ENCODE data around the gene NDUFB6. TPM values are rescaled to one million over a fixed set of nuclear protein-coding genes. Genes with fewer than 3 reads are reported as not detected.
"Not testable (repeated sequence)": the region's sequence is repeated elsewhere in the genome, so short reads cannot be mapped to it uniquely, and the experiment has no call there.

NDUFB6 gene
- 12.4 TPM for total RNA-seq

DNA sequence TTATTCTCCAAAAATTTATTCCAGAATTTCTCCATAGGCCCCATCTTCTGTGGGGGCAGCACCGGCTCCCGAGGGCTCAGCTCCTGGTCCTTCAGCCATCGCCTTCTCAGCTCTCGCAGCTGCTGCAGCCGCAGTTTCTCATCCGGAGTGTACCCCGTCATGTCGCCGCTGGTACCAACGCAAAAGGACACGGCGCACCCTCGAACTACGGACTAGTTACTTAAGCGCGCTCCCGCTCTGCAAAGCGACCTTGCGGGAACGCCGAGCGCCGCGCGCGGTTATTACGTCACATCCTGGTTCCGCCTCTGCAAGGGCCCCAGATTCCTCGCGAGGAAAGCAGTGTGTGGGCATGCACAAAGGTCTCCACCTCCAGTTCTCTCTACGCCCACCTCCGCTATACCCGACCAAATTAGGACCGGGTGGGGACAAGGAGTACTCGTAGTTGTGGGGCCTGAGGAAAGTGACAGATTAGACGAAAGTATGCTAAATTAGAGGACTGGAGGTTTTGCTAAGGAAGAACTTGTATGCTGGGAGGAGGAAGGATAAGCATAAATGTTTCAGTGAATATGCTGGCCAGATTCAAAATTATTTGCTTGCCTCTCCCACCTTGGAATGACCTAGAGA, at the start of gene NDUFB6:
TSS of gene NDUFB6 (minus strand) at position 260 of the 624 bp plus-strand sequence. CDS start at position 161, 99 bp downstream.
- peak; percentile 96 to 97 (median 96) for DNase-seq (ENCODE audit: low read depth in 2 of 3, low spot score in 2 of 3)

DNA sequence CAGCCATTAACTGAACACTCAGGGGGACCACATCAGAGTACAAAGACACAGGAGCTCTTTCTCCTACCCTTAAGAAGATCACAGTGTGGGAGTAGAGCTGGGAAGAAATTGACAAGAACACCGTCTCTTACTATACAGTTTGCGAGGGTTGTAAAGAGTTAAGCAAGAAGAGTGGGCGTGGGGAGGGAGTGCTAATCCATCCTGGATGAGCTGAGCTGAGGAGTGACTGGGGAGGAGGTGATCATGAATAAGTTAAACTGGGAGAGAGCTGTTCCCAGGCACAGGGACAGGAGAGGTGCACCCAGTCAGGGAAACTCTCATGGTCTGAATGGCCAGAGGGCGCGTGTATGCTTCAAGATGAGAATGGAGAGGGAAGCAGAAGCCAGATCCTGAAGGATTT, 45.3 kb upstream of the NDUFB6 start:
- DNase-seq (ENCODE audit: low read depth in 2 of 3, low spot score in 2 of 3): no peak

DNA sequence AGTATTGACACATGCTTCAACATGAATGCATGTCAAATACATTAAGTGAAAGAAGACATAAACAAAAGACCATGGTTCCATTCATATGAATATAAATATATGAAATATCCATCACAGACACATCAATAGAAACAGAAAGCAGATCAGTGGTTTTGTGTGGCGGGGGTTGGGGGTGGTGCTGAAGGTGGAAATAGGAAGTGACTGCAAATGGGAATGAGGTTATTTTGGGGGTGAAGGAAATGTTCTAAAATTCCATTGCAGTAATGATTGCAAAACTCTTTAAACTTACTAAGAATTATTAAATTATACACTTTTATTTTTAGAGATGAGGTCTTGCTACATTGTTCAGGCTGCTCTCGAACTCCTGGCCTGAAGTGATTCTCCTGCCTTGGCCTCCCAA, 33.9 kb upstream of the NDUFB6 start:
- DNase-seq (ENCODE audit: low read depth in 2 of 3, low spot score in 2 of 3): no peak

DNA sequence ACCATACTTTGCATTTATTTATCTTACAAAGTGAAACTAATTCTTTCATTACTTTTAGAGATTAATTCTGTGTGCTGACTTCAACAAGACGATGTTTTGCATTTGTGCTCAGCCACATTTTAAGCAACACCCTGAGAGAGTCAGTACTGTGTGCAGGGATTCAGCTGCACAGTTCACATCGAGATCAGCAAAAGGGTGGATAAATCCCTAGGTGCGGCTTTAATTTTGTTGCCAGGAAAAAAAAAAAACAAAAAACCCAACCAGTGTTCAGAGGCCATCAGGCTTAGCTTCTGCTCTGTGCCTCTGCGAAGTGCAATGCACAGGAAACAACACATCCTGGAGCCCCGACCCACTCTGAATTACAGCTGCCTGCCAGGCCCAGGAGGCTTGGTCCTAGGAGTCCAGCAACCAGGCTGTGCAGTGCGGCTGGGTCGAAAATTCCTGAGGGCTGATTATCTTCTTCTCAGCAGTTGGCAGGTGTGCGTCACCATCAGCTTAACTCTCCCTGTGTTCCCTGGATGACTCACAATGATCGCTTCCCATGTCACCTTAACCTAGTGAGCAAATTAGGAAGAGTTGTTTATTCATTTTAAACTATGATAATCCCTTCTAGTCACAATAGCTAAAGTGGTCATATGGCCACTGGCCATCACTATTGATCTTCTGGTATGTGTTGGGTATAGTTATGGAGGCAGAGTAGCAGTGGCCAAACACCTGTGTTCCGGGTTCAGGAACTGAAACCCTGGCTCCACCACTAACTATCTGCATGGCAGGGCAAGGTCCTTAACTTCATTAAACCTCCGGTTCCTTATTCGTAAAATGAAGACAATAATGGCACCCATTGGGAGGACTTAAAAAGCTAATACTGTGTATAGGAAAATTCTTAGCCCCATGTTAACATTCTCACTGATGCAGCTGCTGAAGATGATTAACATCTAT, 31.2 kb upstream of the NDUFB6 start:
- no peak for DNase-seq (ENCODE audit: low read depth in 2 of 3, low spot score in 2 of 3)

DNA sequence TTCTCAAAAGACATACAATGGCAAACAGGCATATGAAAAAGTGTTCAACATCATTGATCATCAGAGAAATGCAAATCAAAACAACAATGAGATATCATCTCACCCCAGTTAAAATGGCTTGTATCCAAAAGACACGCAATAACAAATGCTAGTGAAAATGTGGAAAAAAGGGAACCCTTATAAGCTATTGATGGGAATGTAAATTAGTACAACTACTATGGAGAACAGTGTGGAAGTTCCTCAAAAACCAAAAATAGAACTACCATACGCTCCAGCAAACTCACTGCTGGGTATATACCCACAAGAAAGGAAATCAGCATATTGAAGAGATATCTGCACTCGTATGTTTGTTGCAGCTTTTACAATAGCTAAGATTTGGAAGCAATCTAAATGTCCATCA, 26.1 kb upstream of the NDUFB6 start:
- not testable (repeated sequence) for DNase-seq (ENCODE audit: low read depth in 2 of 3, low spot score in 2 of 3)

DNA sequence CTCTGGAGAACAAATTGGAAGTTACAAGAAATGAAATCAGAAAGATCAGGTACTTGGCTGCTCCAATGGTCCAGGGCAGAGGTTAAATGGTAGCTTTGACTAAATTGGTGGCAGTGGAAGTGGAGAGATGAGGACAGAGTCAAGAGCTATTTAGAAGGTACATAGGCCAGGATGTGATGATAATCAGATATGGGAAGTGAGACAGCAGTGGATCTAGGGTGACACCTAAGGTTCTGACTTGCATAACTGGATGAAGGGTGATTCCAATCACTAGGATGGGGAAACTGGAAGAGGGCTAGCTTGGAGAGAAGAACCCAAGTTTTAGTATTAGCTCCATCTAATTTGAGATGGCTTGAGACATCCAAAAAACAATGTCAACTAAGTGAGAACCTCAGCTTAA, 24.0 kb upstream of the NDUFB6 start:
- DNase-seq (ENCODE audit: low read depth in 2 of 3, low spot score in 2 of 3): no peak

DNA sequence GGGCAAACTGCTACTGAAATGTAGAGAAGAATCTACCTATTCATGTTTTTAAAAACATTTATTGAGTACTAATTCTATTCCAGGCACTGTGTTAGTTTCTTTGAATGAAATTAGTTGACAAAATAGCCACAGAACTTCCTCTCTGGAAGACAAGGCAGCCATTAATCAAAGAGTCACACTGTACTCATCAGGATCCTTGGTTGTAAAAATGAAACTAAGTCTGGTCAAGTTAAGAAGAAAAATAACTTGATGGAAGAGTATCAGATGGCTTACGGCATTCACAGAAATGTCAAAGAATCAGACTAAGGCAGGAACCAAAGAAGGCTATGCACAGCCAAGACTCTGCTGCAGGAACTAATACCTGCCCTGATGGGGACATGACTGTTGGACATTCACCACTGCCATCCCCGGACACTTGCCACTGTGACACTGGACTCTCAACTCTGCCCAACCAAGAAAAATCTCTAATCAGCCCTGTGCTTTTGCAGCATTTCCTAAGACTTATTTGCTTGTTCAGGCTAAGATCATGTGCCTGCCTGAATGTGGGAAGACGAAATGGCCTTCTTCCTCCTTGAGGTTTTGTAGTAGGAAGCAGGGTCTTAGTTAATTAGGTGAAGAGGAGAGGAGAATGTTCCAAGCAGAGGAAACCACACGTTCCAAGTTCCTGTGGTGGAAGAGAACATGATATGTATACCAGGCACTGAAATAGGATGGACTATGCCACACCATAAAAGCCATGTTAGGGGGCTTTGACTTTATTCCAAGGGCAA, 23.3 kb upstream of the NDUFB6 start:
- no peak for DNase-seq (ENCODE audit: low read depth in 2 of 3, low spot score in 2 of 3)

DNA sequence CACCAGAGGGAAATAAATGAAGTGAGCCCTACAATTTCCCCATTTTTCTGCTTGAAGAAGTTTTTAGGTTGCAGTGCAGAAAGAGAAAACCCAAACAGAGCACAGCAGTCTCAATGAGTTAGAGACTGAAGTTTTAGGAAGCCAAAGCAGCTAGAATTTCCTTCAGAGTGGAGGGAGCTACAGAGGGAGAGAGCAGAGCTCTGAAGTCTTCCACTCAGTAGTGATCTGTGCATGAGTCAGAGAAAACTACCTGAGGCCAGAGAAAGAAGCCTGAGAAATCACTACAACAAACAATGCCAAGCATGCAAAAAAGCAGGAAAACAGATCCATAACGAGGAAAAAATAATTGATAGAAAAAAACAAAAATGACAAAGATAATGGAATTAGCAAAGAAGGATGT, 17.9 kb upstream of the NDUFB6 start:
- no peak for DNase-seq (ENCODE audit: low read depth in 2 of 3, low spot score in 2 of 3)

DNA sequence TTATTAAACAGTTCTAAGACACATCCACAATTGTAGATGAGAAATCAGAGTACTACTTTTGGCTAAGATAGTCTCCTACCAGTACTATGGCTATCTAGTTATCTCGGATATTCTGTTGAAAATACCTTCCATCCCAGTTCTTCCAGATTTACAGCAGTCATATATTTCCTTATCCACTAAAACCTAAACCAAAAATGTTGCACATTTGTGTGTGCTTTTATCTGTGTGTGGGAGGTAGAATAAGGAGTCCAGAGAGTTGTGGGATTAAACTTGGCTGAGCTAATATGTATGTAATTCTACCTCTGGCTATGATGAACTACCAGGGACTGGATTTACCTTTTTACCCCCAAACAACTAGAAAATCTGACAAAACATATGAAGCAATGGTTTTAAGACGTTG, 17.5 kb upstream of the NDUFB6 start:
- DNase-seq (ENCODE audit: low read depth in 2 of 3, low spot score in 2 of 3): no peak

DNA sequence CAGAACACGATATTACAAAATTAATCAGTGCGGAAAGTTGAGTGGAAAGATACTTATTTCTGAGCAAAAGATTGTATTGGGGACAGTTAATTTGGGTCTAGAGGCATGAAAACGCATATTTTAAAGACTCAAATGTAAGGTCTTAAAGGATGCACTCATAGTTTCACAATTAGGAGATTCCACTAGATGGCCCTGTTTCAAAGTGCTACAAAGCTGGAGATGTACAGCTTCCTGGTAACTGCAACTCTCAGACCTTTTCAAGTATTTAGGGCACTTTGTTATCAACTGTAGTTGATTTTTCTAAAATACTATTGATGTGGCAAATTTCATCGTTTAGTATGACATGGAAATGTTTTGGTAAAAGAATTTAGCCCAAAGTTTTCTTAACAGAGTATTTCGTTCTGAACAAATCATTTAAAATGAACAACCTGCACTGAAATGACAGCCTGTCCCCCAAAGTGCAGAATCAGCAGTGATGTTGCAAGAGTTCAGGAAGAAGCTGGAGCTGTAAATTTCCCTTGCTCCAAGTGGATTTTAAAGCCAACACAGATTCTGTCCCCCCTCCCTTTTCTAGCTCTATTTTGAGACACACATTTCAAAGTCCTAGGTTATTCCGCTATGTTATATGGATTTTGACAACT, 16.2 kb upstream of the NDUFB6 start:
- DNase-seq (ENCODE audit: low read depth in 2 of 3, low spot score in 2 of 3): peak in 2 of 3 donors; percentile 16 to 60

DNA sequence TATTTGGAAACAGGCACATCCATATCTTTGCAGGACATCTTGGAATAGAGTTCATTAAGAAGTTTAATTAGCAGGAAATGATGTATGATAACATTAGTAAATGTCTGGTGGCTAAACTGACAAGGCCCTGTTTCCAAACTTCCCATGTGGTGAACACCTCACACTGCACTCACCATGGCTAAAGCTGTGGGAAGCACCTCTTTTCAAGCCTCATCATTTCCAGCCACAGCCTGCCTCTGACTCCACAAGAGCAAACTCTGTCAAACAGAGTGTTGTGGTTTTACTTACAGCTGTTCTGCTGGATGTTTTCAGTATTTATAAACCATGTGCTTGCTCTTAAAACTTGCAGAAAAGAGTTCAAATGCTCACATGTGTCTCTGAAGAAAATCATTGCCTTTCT, 14.9 kb upstream of the NDUFB6 start:
- DNase-seq (ENCODE audit: low read depth in 2 of 3, low spot score in 2 of 3): no peak

DNA sequence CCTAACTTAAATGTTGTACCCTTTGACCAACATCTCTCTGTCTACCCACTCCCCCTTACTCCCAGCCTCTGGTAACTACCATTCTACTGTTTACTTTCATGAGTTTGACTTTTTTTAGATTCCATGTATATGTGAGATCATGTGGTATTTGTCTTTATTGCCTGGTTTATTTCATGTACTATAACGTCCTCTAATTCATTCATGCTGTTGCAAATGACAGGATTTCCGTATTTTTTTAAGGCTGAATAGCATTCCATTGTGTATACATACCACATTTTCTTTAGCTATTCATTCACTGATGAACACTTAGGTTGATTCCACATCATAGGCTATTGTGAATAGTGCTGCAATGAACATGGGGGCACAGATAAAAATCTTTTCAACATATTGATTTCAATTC, 11.8 kb upstream of the NDUFB6 start:
- DNase-seq (ENCODE audit: low read depth in 2 of 3, low spot score in 2 of 3): no peak

DNA sequence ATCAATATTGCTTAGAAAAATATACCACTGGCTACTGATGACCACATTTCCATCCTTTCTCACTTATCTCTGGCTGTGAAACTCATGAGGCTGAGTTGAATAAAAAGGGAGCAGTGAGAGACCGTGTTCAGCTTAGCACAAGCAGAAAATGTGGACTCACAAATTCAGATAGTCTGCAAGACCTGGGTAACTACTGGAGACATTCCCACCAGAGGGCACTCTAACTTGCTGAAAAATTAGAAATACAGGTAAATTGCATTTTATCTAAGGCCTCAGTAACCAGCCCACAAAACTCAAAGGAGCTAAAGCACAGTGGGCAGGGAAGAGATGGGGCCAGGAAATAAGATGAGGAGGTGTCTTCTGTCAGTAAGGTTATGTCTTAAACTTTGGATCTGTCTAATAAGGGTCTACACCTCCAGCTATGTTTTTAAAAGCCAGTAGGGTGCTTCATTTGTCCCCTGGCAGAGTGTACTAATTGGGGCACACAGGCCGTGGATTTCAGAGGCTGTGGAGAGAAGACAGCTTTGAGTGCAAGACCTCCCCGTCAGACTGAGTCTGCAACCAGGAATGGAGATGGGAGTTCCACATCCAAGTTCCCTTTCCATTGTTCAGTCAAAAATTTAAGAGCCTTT, 8.7 kb upstream of the NDUFB6 start:
- peak in 2 of 3 donors; percentile 55 to 79 for DNase-seq (ENCODE audit: low read depth in 2 of 3, low spot score in 2 of 3)

DNA sequence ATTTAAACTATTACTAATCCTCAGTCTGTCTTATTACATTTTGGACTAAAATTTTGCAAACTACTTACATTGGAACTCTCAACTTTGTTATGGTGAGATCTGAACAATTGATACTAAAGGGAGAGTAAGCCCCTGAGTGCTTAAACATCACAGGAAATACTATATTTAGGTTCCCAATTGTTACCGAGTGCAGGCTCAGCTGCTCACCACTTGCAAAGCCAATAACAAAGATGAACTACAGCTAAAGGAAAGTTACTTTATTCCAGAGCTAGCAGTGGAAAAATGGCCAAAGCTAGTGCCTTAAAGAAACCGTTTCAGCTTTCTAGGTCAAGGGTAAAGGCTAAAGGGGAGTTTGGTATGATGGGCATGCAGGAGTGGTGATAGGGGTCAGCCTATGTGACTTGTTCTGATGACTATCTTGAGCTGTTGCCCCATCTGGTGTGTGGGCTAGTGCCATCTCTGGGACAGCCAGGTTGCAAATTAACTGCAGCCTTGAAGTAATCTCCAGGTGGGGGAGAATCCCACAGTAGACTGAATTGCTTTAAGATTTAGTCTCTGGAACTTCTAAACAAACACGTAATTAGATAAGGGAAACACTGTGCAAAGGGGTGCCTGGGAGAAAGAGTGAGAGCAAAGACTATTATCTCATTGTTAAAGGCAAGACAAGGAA, 7.8 kb upstream of the NDUFB6 start:
- no peak for DNase-seq (ENCODE audit: low read depth in 2 of 3, low spot score in 2 of 3)

DNA sequence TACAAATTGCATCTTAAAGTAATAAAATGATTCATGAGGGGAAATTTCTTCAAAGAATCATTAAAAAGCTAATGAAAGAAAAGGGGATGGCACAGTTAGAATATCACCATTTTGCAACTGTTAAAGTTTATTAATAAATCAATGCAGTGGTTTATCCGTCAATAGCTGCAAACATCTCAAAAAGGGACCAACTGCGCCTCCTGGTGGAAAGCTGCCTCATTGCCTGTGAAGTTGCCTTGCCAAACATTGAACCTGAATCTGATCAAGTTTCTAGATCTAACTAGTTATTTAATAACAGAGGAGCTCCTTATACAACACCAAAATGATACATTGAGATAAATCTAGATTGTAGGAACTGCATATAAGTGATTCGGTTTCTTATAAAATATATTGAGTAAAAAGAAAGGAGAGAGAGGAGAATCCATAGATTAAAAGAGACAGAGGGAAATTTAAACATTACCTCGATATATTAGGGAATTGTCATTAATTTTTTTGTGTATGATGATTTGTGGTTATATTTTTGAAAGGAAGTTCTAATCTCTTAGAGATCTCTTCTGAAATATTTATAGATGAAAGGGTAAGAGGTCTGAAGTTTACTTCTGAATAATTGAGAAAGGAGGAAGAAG, 6.9 kb upstream of the NDUFB6 start:
- DNase-seq (ENCODE audit: low read depth in 2 of 3, low spot score in 2 of 3): peak; percentile 51 to 78 (median 54)

DNA sequence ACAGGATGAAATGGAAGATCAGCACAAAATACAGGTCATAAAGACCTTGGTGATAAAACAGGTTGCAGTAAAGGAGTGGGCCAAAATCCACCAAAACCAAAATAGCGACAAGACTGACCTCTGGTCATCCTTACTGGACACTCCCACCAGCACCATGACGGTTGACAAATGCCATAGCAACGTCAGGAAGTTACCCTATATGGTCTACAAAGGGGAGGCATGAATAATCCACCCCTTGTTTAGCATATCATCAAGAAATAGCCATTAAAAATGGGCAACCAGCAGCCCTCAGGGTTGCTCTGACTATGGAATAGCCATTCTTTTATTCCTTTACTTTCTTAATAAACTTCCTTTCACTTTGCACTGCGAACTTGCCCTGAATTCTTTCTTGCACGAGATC, 6.0 kb upstream of the NDUFB6 start:
- DNase-seq (ENCODE audit: low read depth in 2 of 3, low spot score in 2 of 3): no peak

DNA sequence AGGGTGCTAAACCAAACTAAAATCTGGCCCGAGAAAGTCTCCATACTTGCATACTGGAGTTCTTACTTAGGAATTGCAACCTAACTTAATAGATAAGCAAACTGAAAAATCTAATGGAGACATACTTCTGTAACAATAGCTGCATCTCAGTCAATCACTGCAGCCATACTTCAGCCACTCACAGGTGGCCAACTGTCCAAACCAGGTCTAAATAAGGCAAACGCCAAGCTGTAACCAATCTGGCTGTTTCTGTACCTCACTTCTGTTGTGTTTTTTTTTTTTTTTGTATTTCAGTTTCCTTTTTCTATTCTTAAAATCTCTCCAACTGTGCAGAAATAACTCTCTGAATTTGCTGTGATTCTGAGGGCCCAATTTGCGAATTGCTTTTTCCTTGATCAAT, 4.4 kb upstream of the NDUFB6 start:
- no peak for DNase-seq (ENCODE audit: low read depth in 2 of 3, low spot score in 2 of 3)

DNA sequence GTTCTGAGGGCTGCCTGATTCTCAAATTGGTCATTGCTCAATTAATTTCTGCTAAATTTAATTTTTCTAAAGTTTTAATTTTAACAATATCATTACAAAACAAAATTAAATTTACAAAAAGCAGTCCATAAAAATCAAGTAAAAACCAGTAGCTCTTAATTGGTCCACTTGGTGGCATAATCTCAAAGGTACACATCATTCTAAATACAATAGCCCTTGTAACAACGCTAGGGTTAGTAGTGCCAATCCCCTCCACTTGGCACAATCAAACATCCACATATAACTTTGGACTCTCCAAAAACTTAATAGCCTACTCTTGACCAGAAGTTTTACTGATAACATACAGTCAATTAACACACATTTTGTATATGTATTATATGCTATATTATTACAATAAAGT, 1.9 kb upstream of the NDUFB6 start:
- DNase-seq (ENCODE audit: low read depth in 2 of 3, low spot score in 2 of 3): no peak

DNA sequence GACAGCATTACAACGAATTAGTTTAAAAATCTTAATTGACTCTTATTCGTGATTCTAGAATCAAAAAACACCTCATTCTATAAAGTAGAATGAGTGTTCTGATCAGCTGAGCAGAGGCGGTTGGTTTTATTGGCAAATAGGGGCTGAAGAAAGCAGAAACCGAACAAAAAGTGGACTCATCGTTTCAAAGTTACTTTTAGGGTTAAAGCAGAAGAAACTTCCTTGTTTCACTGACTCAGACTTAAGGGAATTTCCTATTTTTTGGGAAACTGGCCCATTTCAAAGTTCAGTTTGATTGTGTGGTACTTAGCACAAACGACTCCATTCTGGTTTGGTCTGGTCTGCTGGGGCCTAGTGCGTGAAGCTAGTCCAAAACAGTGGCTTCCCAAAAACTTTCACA, 862 bp upstream of the NDUFB6 start:
- no peak for DNase-seq (ENCODE audit: low read depth in 2 of 3, low spot score in 2 of 3)

Measured in hematopoietic multipotent progenitor cell (in vitro differentiated cells).